Skeletal muscle tissue (tissue), 4 donors: Measurements from ENCODE around the gene CCDC158. TPM values are rescaled to one million over a fixed set of nuclear protein-coding genes. Genes with fewer than 3 reads are reported as not detected.

ENCODE experiments used
- H3K27ac ChIP-seq: one replicate; pipeline ENCODE4 v1.7.0; 2013; ENCODE audit warnings: mild to moderate bottlenecking, low read depth, low read length, inconsistent platforms
- H3K27me3 ChIP-seq, 3 donors: one replicate each; pipeline ENCODE4 v1.7.0; 2013; ENCODE audit warnings: low read length in 3 of 3; ENCODE audit not compliant: control insufficient read depth in 3 of 3, insufficient read depth in 3 of 3
- H3K36me3 ChIP-seq, 3 donors: one replicate each; pipeline ENCODE4 v1.7.0; 2013; ENCODE audit warnings: low read length in 3 of 3; ENCODE audit not compliant: control insufficient read depth in 3 of 3, insufficient read depth in 3 of 3
- H3K4me1 ChIP-seq, 3 donors: one replicate each; pipeline ENCODE4 v1.7.0; 2013; ENCODE audit warnings: low read length in 3 of 3, mild to moderate bottlenecking in 3 of 3; ENCODE audit not compliant: control insufficient read depth in 3 of 3, insufficient read depth in 3 of 3
- H3K4me3 ChIP-seq, 3 donors: one replicate each; pipeline ENCODE4 v1.7.0; 2013; ENCODE audit warnings: low read length in 3 of 3
- H3K9ac ChIP-seq, 3 donors: one replicate each; pipeline ENCODE4 v1.7.0; 2013; ENCODE audit warnings: low read length in 3 of 3, mild to moderate bottlenecking in 3 of 3, moderate library complexity in 2 of 3, low read depth in 1 of 3
- H3K9me3 ChIP-seq, 3 donors: one replicate each; pipeline ENCODE4 v1.7.0; 2013; ENCODE audit warnings: low read length in 3 of 3; ENCODE audit not compliant: control insufficient read depth in 3 of 3
- total RNA-seq: library from RNA; depleted of rRNA; stranded (reverse); fragments of >200 nt; gene quantifications from one replicate; pipeline ENCODE4 v1.2.3, GENCODE V29; 2014
- donor health status: Osteomylitis.

The CCDC158 gene
- total RNA-seq, 1 donor from 2014 or later: 1.0 TPM

DNA sequence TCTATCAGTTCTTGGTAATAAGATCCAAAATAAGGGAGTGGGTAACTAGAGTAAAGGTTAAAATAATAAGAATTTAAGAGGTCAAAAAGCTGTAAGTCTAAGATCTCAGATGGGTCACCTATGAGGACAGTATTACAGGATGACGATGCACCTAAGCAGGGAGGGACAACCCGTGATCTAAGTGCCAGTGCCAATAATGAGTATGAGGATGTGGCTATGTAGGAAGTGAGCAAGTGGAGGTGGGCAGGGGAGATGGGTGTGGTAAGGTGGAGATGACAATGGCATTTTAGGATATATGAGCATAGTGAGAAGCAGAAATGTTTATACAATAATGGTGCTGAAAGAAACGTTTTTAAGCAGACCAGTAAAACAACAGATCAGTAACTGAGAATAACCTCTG is 19.3 kb downstream of the CCDC158 start:
- Histone ChIP-seq H3K9me3 (no peaks in the 10 kb centered on the region), H3K4me1 (no peaks in the 10 kb centered on the region), H3K36me3 (no peaks in the 10 kb centered on the region), H3K4me3 (no peak overlapping the region), H3K27me3 (no peaks in the 10 kb centered on the region), H3K27ac (no peak overlapping the region), H3K9ac (no peak overlapping the region)

DNA sequence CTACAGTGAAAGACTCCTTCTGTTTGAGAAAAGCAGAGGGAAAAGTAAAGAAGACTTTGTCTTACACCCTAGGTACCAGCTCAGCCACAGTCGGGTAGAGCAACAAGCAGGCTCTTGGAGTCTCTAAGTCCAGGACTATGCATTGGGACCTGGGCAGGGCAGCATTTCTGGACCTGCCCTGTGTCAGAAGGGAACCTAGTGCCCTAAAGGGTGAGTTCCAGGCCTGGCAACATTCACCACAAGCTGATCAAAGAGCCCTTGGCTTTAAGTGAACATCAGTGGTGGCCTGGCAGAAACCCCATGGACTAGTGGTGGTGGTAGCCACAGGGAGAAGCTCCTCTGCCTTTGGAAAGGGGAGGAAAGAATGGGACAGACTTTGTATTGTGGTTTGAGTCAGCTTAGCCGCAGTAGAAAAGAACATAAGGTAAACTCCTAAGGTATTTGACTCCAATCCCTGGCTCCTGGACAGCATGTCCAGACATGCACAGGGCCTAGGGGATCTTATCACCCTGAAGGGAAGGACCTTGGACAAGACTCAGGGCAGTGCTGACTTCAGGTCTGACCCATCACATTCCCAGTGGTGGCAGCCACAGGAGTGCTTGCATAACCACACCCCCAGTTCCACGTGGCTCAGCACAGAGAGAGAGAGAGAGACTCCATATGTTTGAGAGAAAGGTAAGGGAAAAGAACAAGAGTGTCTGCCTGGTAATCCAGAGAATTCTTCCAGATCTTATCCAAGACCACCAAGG is 32.6 kb downstream of the CCDC158 start:
- Histone ChIP-seq H3K27ac (no peak overlapping the region), H3K27me3 (peaks cover 0 to 2% (median 0%) of the 10 kb centered on the region in 3 donors), H3K4me3 (no peak overlapping the region), H3K9ac (no peak overlapping the region), H3K4me1 (no peaks in the 10 kb centered on the region), H3K36me3 (no peaks in the 10 kb centered on the region), H3K9me3 (no peaks in the 10 kb centered on the region)

DNA sequence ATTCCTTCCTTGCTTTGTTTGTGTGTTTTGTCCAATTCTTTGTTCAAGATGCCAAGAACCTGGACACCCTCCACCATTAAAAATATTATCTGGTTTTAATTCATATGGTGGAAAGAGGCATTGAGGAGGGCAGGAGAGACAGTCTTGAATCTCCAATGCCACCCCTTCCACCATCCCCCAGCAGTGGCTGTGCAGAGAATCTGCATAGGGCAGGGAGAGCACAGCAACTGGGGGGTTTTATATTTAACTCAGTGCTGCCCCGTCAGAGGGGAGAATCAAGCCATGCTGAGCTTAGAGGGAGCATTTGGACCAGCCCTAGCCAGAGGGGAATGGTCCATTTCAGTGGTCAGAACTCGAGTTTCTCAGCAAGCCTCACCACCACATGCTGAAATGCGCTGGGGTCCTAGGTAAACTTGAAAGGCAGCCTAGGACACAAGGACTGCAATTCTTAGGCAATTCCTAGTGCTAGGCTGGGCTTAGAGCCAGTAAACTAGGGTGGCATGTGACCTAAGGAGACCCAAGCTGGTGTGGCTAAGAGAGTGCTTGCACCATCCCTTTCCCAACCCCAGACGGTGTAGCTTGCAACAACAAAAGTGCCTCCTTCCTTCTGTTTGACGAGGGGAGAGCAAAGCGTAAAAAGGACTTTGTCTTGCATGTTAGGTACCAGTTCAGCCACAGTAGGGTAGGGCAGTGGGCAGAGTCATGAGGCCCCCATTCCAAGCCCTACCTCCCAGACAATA is 34.2 kb downstream of the CCDC158 start:
- no peaks in the 10 kb centered on the region for H3K36me3 ChIP-seq
- H3K27ac ChIP-seq: no peak overlapping the region
- peaks cover 0 to 2% (median 0%) of the 10 kb centered on the region in 3 donors for H3K27me3 ChIP-seq
- no peaks in the 10 kb centered on the region for H3K9me3 ChIP-seq
- H3K4me3 ChIP-seq: no peak overlapping the region
- H3K9ac ChIP-seq: no peak overlapping the region
- no peaks in the 10 kb centered on the region for H3K4me1 ChIP-seq

DNA sequence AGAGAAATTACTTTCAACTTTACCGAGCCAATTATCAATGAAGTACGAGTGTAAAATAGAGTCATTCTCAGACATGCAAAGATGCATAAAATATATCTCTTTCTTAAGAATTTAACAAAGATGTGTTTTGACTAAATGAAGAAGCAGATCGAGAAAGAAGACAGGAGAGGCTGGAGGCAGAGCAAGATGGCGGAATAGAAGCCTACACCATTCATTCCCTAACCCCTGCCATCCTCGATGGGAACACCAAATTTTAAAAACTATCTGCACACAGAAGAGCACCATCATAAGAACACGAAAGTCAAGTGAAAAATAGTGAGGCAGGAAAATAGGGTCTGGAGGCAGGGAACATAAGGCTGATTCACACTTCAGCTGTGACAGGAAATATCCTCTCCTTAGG is 35.0 kb downstream of the CCDC158 start:
- peaks cover 0 to 2% (median 0%) of the 10 kb centered on the region in 3 donors for H3K27me3 ChIP-seq
- H3K36me3 ChIP-seq: no peaks in the 10 kb centered on the region
- no peak overlapping the region for H3K27ac ChIP-seq
- H3K9ac ChIP-seq: no peak overlapping the region
- H3K4me3 ChIP-seq: no peak overlapping the region
- H3K9me3 ChIP-seq: no peaks in the 10 kb centered on the region
- no peaks in the 10 kb centered on the region for H3K4me1 ChIP-seq

DNA sequence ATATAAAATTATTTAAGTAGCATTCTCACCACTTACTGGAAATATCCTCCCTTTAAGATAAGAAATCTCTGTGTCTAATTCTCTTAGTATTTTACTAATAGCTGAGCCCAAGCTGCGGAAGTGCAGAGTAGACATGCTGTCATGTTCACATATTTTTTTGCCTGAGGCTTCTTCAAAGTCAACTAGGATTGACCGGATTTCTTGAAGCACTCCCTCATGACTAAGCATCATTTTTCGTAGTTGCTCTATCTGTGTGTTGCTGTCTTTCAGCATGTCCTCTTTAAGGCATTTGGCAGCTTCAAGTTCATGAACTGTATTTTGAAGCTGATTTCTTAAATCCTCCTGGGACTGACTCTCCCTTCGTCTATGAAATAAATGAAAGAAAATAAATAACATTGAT is 36.9 kb downstream of the CCDC158 start:
- H3K27me3 ChIP-seq: peaks cover 0 to 2% (median 0%) of the 10 kb centered on the region in 3 donors
- H3K9ac ChIP-seq: no peak overlapping the region
- H3K27ac ChIP-seq: no peak overlapping the region

DNA sequence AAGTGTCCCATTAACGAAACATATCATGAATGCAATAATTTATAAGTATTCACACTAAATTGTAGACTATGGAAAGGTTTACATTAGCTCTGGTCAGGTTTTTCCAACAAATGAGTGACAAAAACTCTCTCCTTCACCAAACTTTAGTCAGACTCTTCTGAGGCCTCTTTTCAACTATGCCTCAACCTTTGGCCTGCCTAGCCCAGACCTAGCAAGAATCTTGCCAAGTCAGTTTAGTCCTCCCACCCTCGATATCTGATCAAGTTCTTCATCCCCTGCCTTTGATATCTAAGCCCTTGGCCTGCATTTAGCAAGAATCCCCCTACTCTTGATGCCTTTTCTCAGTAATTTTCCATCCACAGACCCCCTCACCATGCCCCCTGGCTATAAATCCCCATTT is 37.9 kb downstream of the CCDC158 start:
- Histone ChIP-seq H3K27me3 (peaks cover 0 to 2% (median 0%) of the 10 kb centered on the region in 3 donors), H3K27ac (no peak overlapping the region), H3K9me3 (no peaks in the 10 kb centered on the region), H3K9ac (no peak overlapping the region), H3K4me1 (no peaks in the 10 kb centered on the region), H3K36me3 (no peaks in the 10 kb centered on the region), H3K4me3 (no peak overlapping the region)

More for the DNA sequence above, 36.9 kb downstream of the CCDC158 start:
- H3K36me3 ChIP-seq: no peaks in the 10 kb centered on the region
- no peaks in the 10 kb centered on the region for H3K4me1 ChIP-seq
- H3K9me3 ChIP-seq: no peaks in the 10 kb centered on the region
- no peak overlapping the region for H3K4me3 ChIP-seq

DNA sequence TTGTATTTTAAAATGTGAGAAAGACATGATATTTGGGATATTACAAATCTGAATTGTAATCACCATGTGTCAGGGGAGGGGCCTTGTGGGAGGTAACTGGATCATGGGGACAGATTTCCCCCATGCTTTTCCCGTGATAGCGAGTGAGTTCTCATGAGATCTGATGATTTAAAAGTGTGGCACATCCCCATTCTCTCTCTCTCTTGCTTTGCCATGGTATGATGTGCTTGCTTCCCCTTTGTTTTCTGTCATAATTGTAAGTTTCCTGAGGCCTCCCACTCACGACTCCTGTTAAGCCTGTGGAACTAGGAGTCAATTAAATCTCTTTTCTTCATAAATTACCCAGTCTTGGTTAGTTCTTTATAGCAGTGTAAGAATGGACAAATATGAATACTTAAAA is 39.0 kb downstream of the CCDC158 start:
- peaks cover 0 to 2% (median 0%) of the 10 kb centered on the region in 3 donors for H3K27me3 ChIP-seq
- no peaks in the 10 kb centered on the region for H3K9me3 ChIP-seq
- no peak overlapping the region for H3K4me3 ChIP-seq
- H3K9ac ChIP-seq: no peak overlapping the region
- no peaks in the 10 kb centered on the region for H3K36me3 ChIP-seq
- H3K4me1 ChIP-seq: peaks cover 0 to 3% (median 0%) of the 10 kb centered on the region in 3 donors
- H3K27ac ChIP-seq: no peak overlapping the region

DNA sequence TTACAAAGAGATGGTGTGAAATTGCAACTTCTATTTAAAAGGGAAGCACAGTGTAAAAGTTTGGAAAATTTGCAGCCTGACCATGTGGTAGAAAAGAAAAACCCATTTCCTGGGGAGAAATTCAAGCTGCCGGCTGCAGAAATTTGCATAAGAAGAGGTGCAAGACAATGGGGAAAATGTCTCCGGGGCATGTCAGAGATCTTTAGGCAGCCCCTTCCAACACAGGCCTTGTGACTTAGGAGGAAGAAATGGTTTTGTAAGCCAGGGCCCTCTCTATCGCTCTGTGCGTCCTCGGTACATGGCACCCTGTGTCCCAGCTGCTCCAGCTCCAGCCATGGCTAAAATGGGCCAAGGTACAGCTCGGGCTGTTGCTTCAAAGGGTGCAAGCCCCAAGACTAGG is 40.4 kb downstream of the CCDC158 start:
- Histone ChIP-seq H3K4me1 (peaks cover 0 to 3% (median 0%) of the 10 kb centered on the region in 3 donors), H3K9me3 (no peaks in the 10 kb centered on the region), H3K36me3 (no peaks in the 10 kb centered on the region), H3K27ac (no peak overlapping the region), H3K4me3 (no peak overlapping the region), H3K27me3 (no peaks in the 10 kb centered on the region), H3K9ac (no peak overlapping the region)

DNA sequence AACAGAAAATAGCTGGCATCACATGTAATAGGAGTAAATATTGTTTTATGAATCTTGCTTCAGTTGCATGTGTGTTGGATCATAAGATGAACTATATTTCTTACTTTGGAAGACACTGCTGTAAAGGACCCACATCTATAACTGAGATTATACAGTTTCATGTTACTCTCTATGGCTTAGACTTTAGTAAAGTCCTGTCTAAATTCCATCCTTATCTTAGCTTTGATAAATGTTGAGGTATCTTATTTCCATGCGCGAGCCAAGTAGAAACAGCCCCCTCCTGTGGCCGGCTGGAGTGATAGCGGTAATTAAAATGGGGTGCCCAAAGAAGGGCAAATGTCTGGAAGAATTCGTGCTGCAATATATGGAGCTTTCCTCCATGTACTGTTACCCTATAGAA is 43.0 kb downstream of the CCDC158 start:
- H3K4me3 ChIP-seq: no peak overlapping the region
- no peaks in the 10 kb centered on the region for H3K36me3 ChIP-seq
- no peak overlapping the region for H3K9ac ChIP-seq
- H3K27me3 ChIP-seq: no peaks in the 10 kb centered on the region
- H3K9me3 ChIP-seq: no peaks in the 10 kb centered on the region
- H3K4me1 ChIP-seq: peaks cover 0 to 3% (median 0%) of the 10 kb centered on the region in 3 donors
- no peak overlapping the region for H3K27ac ChIP-seq

DNA sequence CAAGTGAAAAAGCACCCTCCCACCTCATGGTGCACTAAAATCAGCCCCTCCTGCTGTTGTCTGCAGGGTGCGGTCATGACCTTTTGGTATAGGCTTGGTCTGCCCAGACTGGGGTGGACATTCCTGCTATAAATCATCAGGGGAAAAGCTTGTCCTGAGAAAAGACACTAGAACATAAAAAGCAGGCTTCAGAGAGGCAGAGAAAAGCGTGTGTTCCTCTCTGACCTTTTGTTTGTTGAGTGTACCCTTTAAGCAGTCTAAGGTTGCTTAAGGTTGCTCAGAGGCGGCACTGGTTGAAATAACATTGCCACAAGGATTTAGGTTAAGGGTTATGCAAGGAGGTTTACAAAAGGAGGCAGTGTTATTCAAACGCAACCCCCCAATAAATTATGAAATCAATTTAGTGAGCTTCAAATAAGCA is 43.5 kb downstream of the CCDC158 start:
- H3K4me1 ChIP-seq: peaks cover 0 to 3% (median 0%) of the 10 kb centered on the region in 3 donors
- H3K4me3 ChIP-seq: no peak overlapping the region
- H3K27ac ChIP-seq: no peak overlapping the region
- H3K27me3 ChIP-seq: no peaks in the 10 kb centered on the region
- no peaks in the 10 kb centered on the region for H3K9me3 ChIP-seq
- H3K9ac ChIP-seq: no peak overlapping the region
- H3K36me3 ChIP-seq: no peaks in the 10 kb centered on the region
